IMR-90 (cell line): ENCODE results near the gene SYTL3. TPM values are rescaled to one million over a fixed set of nuclear protein-coding genes. Genes with fewer than 3 reads are reported as not detected.

Source experiments
- ATAC-seq: fragments of 200-7000 bp; cut with Tn5 transposase; 2 replicates; pipeline ENCODE4 v1.9.1; 2020; ENCODE audit warnings: low read depth, mild to moderate bottlenecking, moderate library complexity
- BruUV-seq: library from RNA; stranded (reverse); fragments of 400-500 nt; replicated peaks from 2 replicates; lab custom pipeline; 2021; lab: Mats Ljungman, UMichigan
- CTCF ChIA-PET: fragments of 300-600 bp; formaldehyde crosslinking; extraction: SDS; loops from one replicate; lab custom pipeline; 2021; ENCODE audit warnings: antibody characterized with exemption; lab: Yijun Ruan, JAX
- POLR2A ChIA-PET: fragments of 300-600 bp; sonication (Branson Sonifier 250); formaldehyde crosslinking; loops from one replicate; lab custom pipeline; 2022; ENCODE audit warnings: antibody characterized with exemption; ENCODE audit not compliant: unreplicated experiment; lab: Charles Lee
- DNase-seq: peaks from one replicate; pipeline ENCODE4 v3.0.0; 2013
- H2AFZ ChIP-seq: replicated peaks from 2 replicates; pipeline ENCODE3; 2013; ENCODE audit warnings: low read length, mild to moderate bottlenecking; ENCODE audit not compliant: poor library complexity
- H2AK5ac ChIP-seq: 2 replicates; pipeline ENCODE4 v1.6.1; 2013; ENCODE audit warnings: low read depth, low read length, inconsistent platforms
- H2AK9ac ChIP-seq: replicated peaks from 2 replicates; pipeline ENCODE3; 2013; ENCODE audit warnings: mild to moderate bottlenecking, low read depth, low read length, moderate library complexity; ENCODE audit not compliant: poor library complexity
- H2BK120ac ChIP-seq: 2 replicates; pipeline ENCODE4 v1.6.1; 2013; ENCODE audit warnings: low read depth, low read length, inconsistent platforms
- H2BK15ac ChIP-seq: 3 replicates; pipeline ENCODE4 v1.6.1; 2013; ENCODE audit warnings: low read depth, low read length, inconsistent platforms
- H2BK20ac ChIP-seq: 2 replicates; pipeline ENCODE4 v1.6.1; 2013; ENCODE audit warnings: low read depth, mild to moderate bottlenecking, inconsistent platforms, low read length, moderate library complexity
- H2BK5ac ChIP-seq: 2 replicates; pipeline ENCODE4 v1.6.1; 2013; ENCODE audit warnings: mild to moderate bottlenecking, low read depth, low read length, inconsistent platforms; ENCODE audit not compliant: poor library complexity, severe bottlenecking
- H3K14ac ChIP-seq: replicated peaks from 2 replicates; pipeline ENCODE4 v1.6.1; 2013; ENCODE audit warnings: low read depth, low read length, inconsistent platforms
- H3K18ac ChIP-seq: 2 replicates; pipeline ENCODE4 v1.6.1; 2013; ENCODE audit warnings: low read depth, low read length, control low read depth
- H3K23ac ChIP-seq: 2 replicates; pipeline ENCODE4 v1.6.1; 2013; ENCODE audit warnings: low read depth, low read length, inconsistent platforms
- H3K27ac ChIP-seq: 2 replicates; pipeline ENCODE4 v1.5.1; 2013; ENCODE audit warnings: mild to moderate bottlenecking, control low read depth, low read length; ENCODE audit not compliant: insufficient read depth
- H3K27me3 ChIP-seq: 2 replicates; pipeline ENCODE4 v1.6.1; 2013; ENCODE audit warnings: low read length; ENCODE audit not compliant: control insufficient read depth, insufficient read depth
- H3K36me3 ChIP-seq: 2 replicates; pipeline ENCODE4 v1.6.1; 2013; ENCODE audit warnings: low read length, mixed read lengths; ENCODE audit not compliant: control insufficient read depth, insufficient read depth
- H3K4ac ChIP-seq: 2 replicates; pipeline ENCODE4 v1.6.1; 2013; ENCODE audit warnings: low read depth, low read length, inconsistent platforms
- H3K4me1 ChIP-seq: 2 replicates; pipeline ENCODE4 v1.6.1; 2013; ENCODE audit warnings: low read length, mixed read lengths; ENCODE audit not compliant: control insufficient read depth, insufficient read depth
- H3K4me2 ChIP-seq: 2 replicates; pipeline ENCODE4 v1.6.1; 2013; ENCODE audit warnings: low read depth, mild to moderate bottlenecking, control low read depth, low read length, moderate library complexity
- H3K4me3 ChIP-seq: 2 replicates; pipeline ENCODE4 v1.5.1; 2013; ENCODE audit warnings: low read depth, mild to moderate bottlenecking, control low read depth, low read length, moderate library complexity; ENCODE audit not compliant: insufficient read depth
- H3K56ac ChIP-seq: 2 replicates; pipeline ENCODE4 v1.6.1; 2013; ENCODE audit warnings: low read length, inconsistent platforms; ENCODE audit not compliant: insufficient read depth; ENCODE audit errors: extremely low read depth
- H3K79me1 ChIP-seq, 2 experiments: 2 replicates each; pipeline ENCODE4 v1.6.1; 2013; ENCODE audit warnings: low read length in 2 of 2, inconsistent platforms in 1 of 2, low read depth in 1 of 2
- H3K9ac ChIP-seq: 2 replicates; pipeline ENCODE4 v1.6.1; 2013; ENCODE audit warnings: low read depth, low read length, control low read depth
- H3K9me1 ChIP-seq: 2 replicates; pipeline ENCODE4 v1.6.1; 2013; ENCODE audit warnings: low read length, inconsistent platforms; ENCODE audit not compliant: insufficient read depth
- H3K9me3 ChIP-seq: 2 replicates; pipeline ENCODE4 v1.6.1; 2013; ENCODE audit warnings: low read length; ENCODE audit not compliant: control insufficient read depth, insufficient read depth
- H4K20me1 ChIP-seq: 2 replicates; pipeline ENCODE4 v1.6.1; 2013; ENCODE audit warnings: low read length, inconsistent platforms; ENCODE audit not compliant: insufficient read depth
- H4K5ac ChIP-seq: 2 replicates; pipeline ENCODE4 v1.6.1; 2013; ENCODE audit warnings: mild to moderate bottlenecking, low read depth, low read length, control low read depth
- H4K8ac ChIP-seq, 2 experiments: 2 replicates each; pipeline ENCODE4 v1.6.1; 2013; ENCODE audit warnings: low read depth in 2 of 2, low read length in 2 of 2, control low read depth in 1 of 2, inconsistent platforms in 1 of 2
- H4K91ac ChIP-seq: 2 replicates; pipeline ENCODE4 v1.6.1; 2013; ENCODE audit warnings: low read depth, low read length, inconsistent platforms; ENCODE audit not compliant: insufficient read depth
- BHLHE40 ChIP-seq: fragments of 150-350 bp; IDR thresholded peaks from 2 replicates; pipeline ENCODE4 v1.6.1; 2016; ENCODE audit warnings: mild to moderate bottlenecking, low read depth, low read length
- CHD1 ChIP-seq: IDR thresholded peaks from 2 replicates; pipeline ENCODE4 v1.6.1; 2012; ENCODE audit warnings: low read depth, low read length, improper control_type of control experiment
- FOS ChIP-seq: fragments of 150-350 bp; IDR thresholded peaks from 2 replicates; pipeline ENCODE4 v1.6.1; 2016; ENCODE audit warnings: low read depth, low read length
- NFE2L2 ChIP-seq: fragments of 150-350 bp; IDR thresholded peaks from 2 replicates; pipeline ENCODE4 v1.6.1; 2016; ENCODE audit warnings: low read depth, mild to moderate bottlenecking, low read length
- RCOR1 ChIP-seq: IDR thresholded peaks from 2 replicates; pipeline ENCODE4 v1.6.1; 2012; ENCODE audit warnings: mild to moderate bottlenecking, low read length, improper control_type of control experiment; ENCODE audit not compliant: insufficient replicate concordance
- RFX5 ChIP-seq: IDR thresholded peaks from 2 replicates; pipeline ENCODE4 v1.8.0; 2012; ENCODE audit warnings: low read depth, mild to moderate bottlenecking, low read length, moderate library complexity
- WGBS, 2 experiments: methylation state at CpG; one replicate each; pipeline versions ENCODE4 v1.1.5 to v1.1.7; 2013; ENCODE audit warnings: missing lambda C conversion rate in 2 of 2; ENCODE audit not compliant: insufficient read length in 1 of 2; ENCODE audit errors: extremely low coverage in 2 of 2; 5-methylcytosine and 5-hydroxymethylcytosine counted together
- dilution Hi-C: fragments of 300-500 bp; cut with HindIII; formaldehyde crosslinking; loops from one replicate; pipeline ENCODE4 v1.14.3; 2018; ENCODE audit warnings: low sequenced_read_pairs; ENCODE audit not compliant: unreplicated experiment
- in situ Hi-C: fragments of 300-500 bp; cut with MboI; formaldehyde crosslinking; loops from 3 replicates; pipeline ENCODE4 v1.14.3; 2019; ENCODE audit warnings: low sequenced_read_pairs, inconsistent platforms, mixed read lengths
- intact Hi-C: fragments of 100-400 bp; cut with micrococcal nuclease; formaldehyde crosslinking; loops from 2 replicates; pipeline ENCODE4 v1.10.0; 2022
- polyA plus RNA-seq, 3 experiments: library from polyadenylated mRNA; depleted of rRNA; stranded (reverse); fragments of >200 nt; gene quantifications; 2 replicates each; pipeline ENCODE4 v1.2.3, GENCODE V29; 2012; ENCODE audit warnings: low replicate concordance in 1 of 3
- total RNA-seq: library from RNA; depleted of rRNA; stranded (reverse); fragments of >200 nt; gene quantifications from 2 replicates; pipeline ENCODE4 v1.2.3, GENCODE V29; 2012
- TF ChIP-seq, protein P1 (sequence below): fragments of 150-350 bp; IDR thresholded peaks from 2 replicates; pipeline ENCODE4 v1.6.1; 2016; ENCODE audit warnings: low read depth, mild to moderate bottlenecking, low read length, moderate library complexity, borderline replicate concordance
- TF ChIP-seq, protein P2 (sequence below): fragments of 150-350 bp; IDR thresholded peaks from 2 replicates; pipeline ENCODE4 v1.6.1; 2017; ENCODE audit warnings: mild to moderate bottlenecking, antibody characterized with exemption, low read length, low read depth

SYTL3 gene
- total and polyA plus RNA-seq, 2 of the 4 experiments (the other 2 are of a cell fraction): 2.9 to 4.3 TPM

DNA sequence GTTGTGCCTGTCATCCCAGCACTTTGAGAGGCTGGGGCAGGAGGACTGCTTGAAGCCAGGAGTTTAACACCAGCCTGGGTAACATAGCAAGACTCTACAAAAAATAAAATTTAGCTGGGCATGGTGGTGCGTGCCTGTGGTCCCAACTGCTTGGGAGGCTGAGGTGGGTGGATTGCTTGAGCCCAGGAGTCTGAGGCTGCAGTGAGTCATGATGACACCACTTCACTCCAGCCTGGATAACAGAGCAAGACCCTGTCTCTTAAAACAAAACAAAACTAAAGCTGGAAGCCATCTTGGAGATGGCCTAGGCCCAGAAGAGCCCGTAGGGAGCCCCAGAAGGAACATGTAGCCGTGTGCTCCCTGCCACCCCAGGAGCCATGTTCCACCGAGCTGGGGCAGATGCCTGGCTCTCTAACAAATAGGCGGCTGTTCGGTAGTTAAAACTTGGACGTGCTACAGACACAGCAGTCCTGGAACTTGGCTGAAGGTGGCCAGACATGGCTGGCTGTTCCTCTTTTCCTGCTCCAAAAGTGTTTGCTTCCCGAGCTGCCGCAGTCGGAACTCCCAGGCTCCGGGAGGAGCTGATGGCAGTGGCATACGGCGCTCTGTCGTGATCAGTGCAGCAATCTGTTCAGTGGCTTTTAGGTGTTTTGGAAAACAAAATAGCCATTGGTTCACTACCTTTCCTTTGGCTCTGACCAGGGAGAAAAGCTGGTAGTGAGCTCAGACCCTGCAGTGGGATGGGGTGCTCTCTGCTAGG, 42.3 kb upstream of the SYTL3 start (continued):
- no peak for TF ChIP-seq FOS

DNA sequence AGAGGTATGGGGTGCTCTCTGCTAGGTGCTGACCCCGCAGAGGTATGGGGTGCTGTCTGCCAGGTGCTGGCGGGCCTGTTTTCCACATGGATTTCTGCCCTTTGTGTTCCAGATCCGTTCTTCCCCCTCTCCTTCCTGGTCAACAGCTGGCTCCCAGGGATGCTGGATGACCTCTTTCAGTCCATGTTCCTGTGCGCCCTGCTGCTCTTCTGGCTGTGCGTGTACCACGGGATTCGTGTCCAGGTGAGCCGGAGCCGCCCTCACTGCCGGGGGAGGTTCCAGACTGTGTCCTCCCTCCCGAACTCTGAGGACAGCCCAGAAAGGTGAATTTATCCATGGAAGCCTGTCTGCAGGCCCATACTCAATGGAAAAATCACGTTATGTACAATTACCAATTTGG, 41.6 kb upstream of the SYTL3 start:
- Histone ChIP-seq H2BK15ac (no peak overlapping the region), H3K4me1 (no peaks in the 10 kb centered on the region), H2BK120ac (no peak overlapping the region), H4K91ac (no peak overlapping the region), H3K27ac (no peak overlapping the region), H3K18ac (no peak overlapping the region), H3K9ac (no peak overlapping the region), H2BK5ac (no peak overlapping the region), H3K9me3 (no peaks in the 10 kb centered on the region), H3K4me2 (no peak overlapping the region), H4K5ac (no peak overlapping the region), H3K56ac (no peak overlapping the region), H3K36me3 (peaks cover 45% of the 10 kb centered on the region), H2BK20ac (no peak overlapping the region), H2AK9ac (peak overlapping the region; percentile 63), H2AFZ (peak overlapping the region; percentile 44), H3K27me3 (no peaks in the 10 kb centered on the region), H4K8ac (no peak overlapping the region), H3K23ac (no peak overlapping the region), H3K9me1 (no peaks in the 10 kb centered on the region; the same call in none of the 2 replicates), H3K14ac (no peak overlapping the region), H2AK5ac (no peak overlapping the region), H3K4ac (no peak overlapping the region), H3K79me1 (peaks cover 7 to 37% of the 10 kb centered on the region in 2 experiments; a peak in 3 of 4 replicates), H4K20me1 (0 out of 2 replicates have a peak, but pooled peaks cover 5% of the 10 kb centered on the region), H3K4me3 (no peak overlapping the region)
- DNase-seq (no peak), ATAC-seq (no peak)
- BruUV-seq: no TSS peak
- no peak for TF ChIP-seq RCOR1
- no peak for TF ChIP-seq BHLHE40
- TF ChIP-seq NFE2L2: no peak
- no peak for TF ChIP-seq RFX5
- TF ChIP-seq, protein P1, sequence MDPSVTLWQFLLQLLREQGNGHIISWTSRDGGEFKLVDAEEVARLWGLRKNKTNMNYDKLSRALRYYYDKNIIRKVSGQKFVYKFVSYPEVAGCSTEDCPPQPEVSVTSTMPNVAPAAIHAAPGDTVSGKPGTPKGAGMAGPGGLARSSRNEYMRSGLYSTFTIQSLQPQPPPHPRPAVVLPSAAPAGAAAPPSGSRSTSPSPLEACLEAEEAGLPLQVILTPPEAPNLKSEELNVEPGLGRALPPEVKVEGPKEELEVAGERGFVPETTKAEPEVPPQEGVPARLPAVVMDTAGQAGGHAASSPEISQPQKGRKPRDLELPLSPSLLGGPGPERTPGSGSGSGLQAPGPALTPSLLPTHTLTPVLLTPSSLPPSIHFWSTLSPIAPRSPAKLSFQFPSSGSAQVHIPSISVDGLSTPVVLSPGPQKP: no peak
- no peak for TF ChIP-seq CHD1
- TF ChIP-seq, protein P2, sequence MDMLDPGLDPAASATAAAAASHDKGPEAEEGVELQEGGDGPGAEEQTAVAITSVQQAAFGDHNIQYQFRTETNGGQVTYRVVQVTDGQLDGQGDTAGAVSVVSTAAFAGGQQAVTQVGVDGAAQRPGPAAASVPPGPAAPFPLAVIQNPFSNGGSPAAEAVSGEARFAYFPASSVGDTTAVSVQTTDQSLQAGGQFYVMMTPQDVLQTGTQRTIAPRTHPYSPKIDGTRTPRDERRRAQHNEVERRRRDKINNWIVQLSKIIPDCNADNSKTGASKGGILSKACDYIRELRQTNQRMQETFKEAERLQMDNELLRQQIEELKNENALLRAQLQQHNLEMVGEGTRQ: no peak
- 100% methylated on average over 7 of the region's 12 CpGs; no CpG with 5 or more reads in 1 of the 2 experiments for WGBS, 2 experiments
- dilution Hi-C loops (no loop called here), in situ Hi-C loops (no loop called here), intact Hi-C loops (no loop called here)
- ChIA-PET CTCF (no interaction called here), POLR2A (no interaction called here)
